ENCODE results near the gene MCRS1.

DNA sequence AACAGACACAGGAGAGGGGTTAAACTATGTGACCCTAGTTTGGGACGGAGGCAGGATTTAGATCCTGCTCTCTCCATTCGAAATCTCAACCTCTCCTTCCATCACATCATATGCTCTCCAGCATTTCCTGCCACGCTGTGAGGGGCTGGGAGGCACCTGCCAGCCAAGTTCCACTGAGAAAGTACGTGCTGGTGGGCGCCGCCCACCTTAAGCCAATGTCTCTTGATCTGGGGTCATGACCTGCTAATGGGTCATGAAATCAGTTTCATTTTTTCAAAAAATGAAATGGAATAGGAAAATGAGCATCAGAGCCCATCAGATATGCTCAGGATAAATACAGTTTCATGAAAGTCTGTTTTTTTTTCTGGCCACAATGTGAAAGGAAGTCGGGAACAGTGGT, 7.2 kb downstream of the MCRS1 start:
- TF ChIP-seq, protein P1, sequence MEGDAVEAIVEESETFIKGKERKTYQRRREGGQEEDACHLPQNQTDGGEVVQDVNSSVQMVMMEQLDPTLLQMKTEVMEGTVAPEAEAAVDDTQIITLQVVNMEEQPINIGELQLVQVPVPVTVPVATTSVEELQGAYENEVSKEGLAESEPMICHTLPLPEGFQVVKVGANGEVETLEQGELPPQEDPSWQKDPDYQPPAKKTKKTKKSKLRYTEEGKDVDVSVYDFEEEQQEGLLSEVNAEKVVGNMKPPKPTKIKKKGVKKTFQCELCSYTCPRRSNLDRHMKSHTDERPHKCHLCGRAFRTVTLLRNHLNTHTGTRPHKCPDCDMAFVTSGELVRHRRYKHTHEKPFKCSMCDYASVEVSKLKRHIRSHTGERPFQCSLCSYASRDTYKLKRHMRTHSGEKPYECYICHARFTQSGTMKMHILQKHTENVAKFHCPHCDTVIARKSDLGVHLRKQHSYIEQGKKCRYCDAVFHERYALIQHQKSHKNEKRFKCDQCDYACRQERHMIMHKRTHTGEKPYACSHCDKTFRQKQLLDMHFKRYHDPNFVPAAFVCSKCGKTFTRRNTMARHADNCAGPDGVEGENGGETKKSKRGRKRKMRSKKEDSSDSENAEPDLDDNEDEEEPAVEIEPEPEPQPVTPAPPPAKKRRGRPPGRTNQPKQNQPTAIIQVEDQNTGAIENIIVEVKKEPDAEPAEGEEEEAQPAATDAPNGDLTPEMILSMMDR (IDR thresholded peaks at IDR 0.05; ENCODE audit: extremely low read depth in 1 of 2, insufficient read depth in 1 of 2, low read depth in 1 of 2, low read length in 2 of 2): no peak
- no peak for TF ChIP-seq EZH2 (IDR thresholded peaks at IDR 0.05; ENCODE audit: borderline replicate concordance, low read depth, low read length, severe bottlenecking)
- TF ChIP-seq, protein P2, sequence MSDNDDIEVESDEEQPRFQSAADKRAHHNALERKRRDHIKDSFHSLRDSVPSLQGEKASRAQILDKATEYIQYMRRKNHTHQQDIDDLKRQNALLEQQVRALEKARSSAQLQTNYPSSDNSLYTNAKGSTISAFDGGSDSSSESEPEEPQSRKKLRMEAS (IDR thresholded peaks at IDR 0.05; ENCODE audit: insufficient read depth, insufficient read length): no peak
- TF ChIP-seq MYC (IDR thresholded peaks at IDR 0.05; ENCODE audit: low read depth, low read length): no peak
- no peak for TF ChIP-seq GATA2 (IDR thresholded peaks at IDR 0.05; ENCODE audit: insufficient read depth, insufficient read length, low read depth, low read length)
- no peak for TF ChIP-seq POLR2A (IDR thresholded peaks at IDR 0.05; ENCODE audit: low read depth, low read length)
- TF ChIP-seq POLR2AphosphoS5 (IDR thresholded peaks at IDR 0.05; ENCODE audit: insufficient read depth, low read depth, low read length): no peak
- TF ChIP-seq JUN (IDR thresholded peaks at IDR 0.05; ENCODE audit: borderline replicate concordance, insufficient read depth, insufficient read length, low read depth): no peak
